Kidney capillary endothelial cell (primary cell): Measurements from ENCODE around the gene NOXO1.
"Not testable (repeated sequence)": the region's sequence is repeated elsewhere in the genome, so short reads cannot be mapped to it uniquely, and the experiment has no call there.

Experiments used
- DNase-seq: peaks from one replicate; pipeline ENCODE4 v3.0.0-alpha.2; 2018; ENCODE audit warnings: low spot score

NOXO1 gene

GRCh38 chr16:1962161-1963153 lies 18.8 kb downstream of the NOXO1 start:
- DNase-seq = not testable (repeated sequence)

- DNase-seq = no peak
Observed at GRCh38 chr16:1961651-1962067, 19.6 kb downstream of the NOXO1 start.

- DNase-seq = no peak
Observed at GRCh38 chr16:1960665-1961630, 20.3 kb downstream of the NOXO1 start.

GRCh38 chr16:1959269-1960039 lies 21.8 kb downstream of the NOXO1 start, which contains the start of gene NDUFB10:
TSS of gene NDUFB10 (plus strand) at chr16:1959538. CDS start at chr16:1959625, 87 bp downstream.
- DNase-seq = peak; percentile 89

- no peak for DNase-seq
Observed at GRCh38 chr16:1958715-1959268, 22.5 kb downstream of the NOXO1 start.

- DNase-seq = not testable (repeated sequence)
Observed at GRCh38 chr16:1958143-1958491, 23.2 kb downstream of the NOXO1 start.

- DNase-seq = not testable (repeated sequence)
Observed at GRCh38 chr16:1957434-1958142, 23.7 kb downstream of the NOXO1 start.

- DNase-seq = no peak
Observed at GRCh38 chr16:1953734-1954133, 27.5 kb downstream of the NOXO1 start.

GRCh38 chr16:1950559-1950958 lies 30.7 kb downstream of the NOXO1 start:
- DNase-seq = no peak

GRCh38 chr16:1950047-1950446 lies 31.2 kb downstream of the NOXO1 start:
- DNase-seq = no peak

GRCh38 chr16:1949507-1949906 lies 31.8 kb downstream of the NOXO1 start:
- DNase-seq = no peak

GRCh38 chr16:1947369-1947670 lies 33.9 kb downstream of the NOXO1 start:
- no peak for DNase-seq

- no peak for DNase-seq
Observed at GRCh38 chr16:1946495-1947368, 34.5 kb downstream of the NOXO1 start.

- no peak for DNase-seq
Observed at GRCh38 chr16:1945559-1946391, 35.5 kb downstream of the NOXO1 start.

GRCh38 chr16:1944612-1945199 lies 36.6 kb downstream of the NOXO1 start:
- DNase-seq = no peak

- DNase-seq = peak; percentile 97
Observed at GRCh38 chr16:1942810-1943726, 38.2 kb downstream of the NOXO1 start, which contains the start of gene MSRB1. TSS of gene MSRB1 (minus strand) at chr16:1943199. CDS start at chr16:1943156, 43 bp downstream.
